Fibroblast of pulmonary artery (primary cell): ENCODE measurements around the gene EPHA8.

Experiments used
- DNase-seq: peaks from one replicate; pipeline ENCODE4 v3.0.0-alpha.2; 2010; ENCODE audit warnings: low read depth
- H3K4me3 ChIP-seq: replicated peaks from 2 replicates; pipeline ENCODE4 v1.5.1; 2011; ENCODE audit warnings: low read depth, mild to moderate bottlenecking, control low read depth, low read length, moderate library complexity
- CTCF ChIP-seq: IDR thresholded peaks from 2 replicates; pipeline ENCODE4 v1.5.1; 2011; ENCODE audit warnings: mild to moderate bottlenecking, control low read depth, low read length, inconsistent platforms; ENCODE audit errors: missing control alignments

The EPHA8 gene

DNA sequence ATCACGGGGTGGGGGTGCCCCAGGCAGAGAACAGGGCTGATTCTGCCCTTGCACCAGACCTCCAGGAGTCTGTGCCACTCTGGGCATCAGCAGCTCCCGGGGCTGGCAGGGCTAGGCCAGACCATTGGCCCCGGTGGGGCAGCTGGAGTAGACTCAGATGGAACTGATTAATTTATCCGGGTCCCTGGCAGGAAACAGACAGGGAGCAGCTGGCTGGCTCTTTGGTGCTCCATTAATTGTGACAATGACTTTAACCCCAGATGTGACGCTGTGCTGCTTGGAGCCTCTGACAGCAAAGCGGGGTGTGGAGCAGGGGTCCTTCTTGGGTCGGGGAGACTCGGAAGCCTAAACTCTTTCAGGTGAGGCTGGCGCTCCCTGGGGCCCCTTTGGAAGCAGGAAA, 9.5 kb downstream of the EPHA8 start:
- H3K4me3 ChIP-seq = no peak overlapping the region
- TF ChIP-seq CTCF = no peak
- no peak for DNase-seq

GRCh38 chr1:22573237-22573636, 9.9 kb downstream of the EPHA8 start:
- no peak overlapping the region for H3K4me3 ChIP-seq
- no peak for DNase-seq
- TF ChIP-seq CTCF = no peak

- no peak for DNase-seq
- H3K4me3 ChIP-seq = no peak overlapping the region
- TF ChIP-seq CTCF = no peak
Measured at GRCh38 chr1:22575532-22576149, 12.4 kb downstream of the EPHA8 start.

DNA sequence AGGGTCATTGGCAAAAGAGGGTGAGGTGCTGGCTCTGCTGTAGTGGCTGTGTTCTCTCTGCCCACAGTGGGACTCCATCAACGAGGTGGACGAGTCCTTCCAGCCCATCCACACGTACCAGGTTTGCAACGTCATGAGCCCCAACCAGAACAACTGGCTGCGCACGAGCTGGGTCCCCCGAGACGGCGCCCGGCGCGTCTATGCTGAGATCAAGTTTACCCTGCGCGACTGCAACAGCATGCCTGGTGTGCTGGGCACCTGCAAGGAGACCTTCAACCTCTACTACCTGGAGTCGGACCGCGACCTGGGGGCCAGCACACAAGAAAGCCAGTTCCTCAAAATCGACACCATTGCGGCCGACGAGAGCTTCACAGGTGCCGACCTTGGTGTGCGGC, 12.9 kb downstream of the EPHA8 start:
- TF ChIP-seq CTCF = no peak
- no peak for DNase-seq
- H3K4me3 ChIP-seq = no peak overlapping the region

DNA sequence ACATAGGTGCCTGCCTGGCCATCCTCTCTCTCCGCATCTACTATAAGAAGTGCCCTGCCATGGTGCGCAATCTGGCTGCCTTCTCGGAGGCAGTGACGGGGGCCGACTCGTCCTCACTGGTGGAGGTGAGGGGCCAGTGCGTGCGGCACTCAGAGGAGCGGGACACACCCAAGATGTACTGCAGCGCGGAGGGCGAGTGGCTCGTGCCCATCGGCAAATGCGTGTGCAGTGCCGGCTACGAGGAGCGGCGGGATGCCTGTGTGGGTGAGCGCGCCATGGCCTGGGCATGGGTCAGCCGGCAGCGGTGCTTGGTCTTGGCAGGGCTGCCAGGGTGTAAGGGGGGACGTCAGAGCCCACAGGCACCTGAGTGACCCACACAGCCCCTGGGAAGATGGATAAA, 13.3 kb downstream of the EPHA8 start:
- H3K4me3 ChIP-seq = no peak overlapping the region
- TF ChIP-seq CTCF = no peak

DNA sequence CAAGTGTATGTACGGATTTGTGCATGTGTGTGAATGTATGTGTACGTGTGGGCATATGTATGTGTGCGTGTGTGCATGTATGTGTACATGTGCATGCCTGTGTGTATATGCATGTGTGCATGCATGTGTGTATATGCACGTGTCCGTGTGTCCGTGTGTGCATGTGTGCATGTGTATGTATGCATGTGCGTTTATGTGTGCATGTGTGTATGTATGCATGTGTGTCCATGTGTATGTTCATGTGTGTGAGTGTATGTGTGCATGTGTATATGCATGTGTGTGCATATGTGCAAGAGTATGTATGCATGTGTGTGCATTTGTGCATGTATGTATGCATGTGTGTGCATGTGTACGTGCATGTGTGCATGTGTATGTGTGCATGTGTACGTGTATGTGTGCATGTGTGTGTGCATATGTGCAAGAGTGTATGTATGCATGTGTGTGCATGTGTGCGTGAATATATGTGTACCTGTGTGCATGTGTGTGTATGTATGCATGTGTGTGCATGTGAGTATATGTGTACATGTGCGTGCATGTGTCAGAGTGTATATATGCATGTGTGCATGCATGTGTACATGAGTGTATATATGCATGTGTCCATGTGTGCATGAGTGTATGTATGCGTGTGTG, 15.6 kb downstream of the EPHA8 start:
- TF ChIP-seq CTCF = no peak
- no peak overlapping the region for H3K4me3 ChIP-seq
- no peak for DNase-seq

More for the DNA sequence above, 13.3 kb downstream of the EPHA8 start:
- DNase-seq = no peak
